K562 (cell line): ENCODE measurements around the gene ZNF165. TPM values are rescaled to one million over a fixed set of nuclear protein-coding genes. Genes with fewer than 3 reads are reported as not detected.
A peak's percentile ranks its signal among the peaks of the same experiment; 100 is the strongest.

Experiments
- BCL6 ChIP-seq: fragments of 250-450 bp; sonication (Bioruptor Pico); IDR thresholded peaks from 2 replicates; pipeline ENCODE4 v1.4.0; 2020
- CBFA2T3 ChIP-seq: fragments of 450-650 bp; IDR thresholded peaks from 2 replicates; pipeline ENCODE4 v1.6.1; 2017
- CC2D1A ChIP-seq: fragments of 450-650 bp; IDR thresholded peaks from 2 replicates; pipeline ENCODE4 v1.6.1; 2017; ENCODE audit warnings: mild to moderate bottlenecking
- DPF2 ChIP-seq: fragments of 450-650 bp; IDR thresholded peaks from 2 replicates; pipeline ENCODE4 v1.6.1; 2016
- FOXJ3 ChIP-seq: sonication (generic); formaldehyde crosslinking; IDR thresholded peaks from 2 replicates; pipeline ENCODE4 v1.4.0; 2020; ENCODE audit warnings: mild to moderate bottlenecking, missing genetic modification reagents
- HMGN3 ChIP-seq: IDR thresholded peaks from 2 replicates; pipeline ENCODE4 v1.6.1; 2011; ENCODE audit warnings: borderline replicate concordance, low read depth, mild to moderate bottlenecking, mixed read lengths, low read length; ENCODE audit not compliant: insufficient read length; ENCODE audit errors: extremely low read depth
- HOMEZ ChIP-seq: fragments of 250-450 bp; sonication (Bioruptor Pico); IDR thresholded peaks from 2 replicates; pipeline ENCODE4 v1.4.0; 2020; ENCODE audit warnings: mild to moderate bottlenecking, moderate library complexity
- ID3 ChIP-seq, 2 experiments: fragments of 250-450 bp in 1 of 2; fragments of 450-650 bp in 1 of 2; sonication (Bioruptor Pico) in 1 of 2; IDR thresholded peaks; 2 replicates each; pipeline versions ENCODE4 v1.6.1 to v1.8.0; 2016 to 2021; ENCODE audit warnings: mild to moderate bottlenecking in 2 of 2, moderate library complexity in 2 of 2, missing compliant biosample characterization in 1 of 2, missing genetic modification characterization in 1 of 2
- ILF3 ChIP-seq: fragments of 450-650 bp; IDR thresholded peaks from 2 replicates; pipeline ENCODE4 v1.6.1; 2018; ENCODE audit warnings: antibody characterized with exemption, mild to moderate bottlenecking, moderate library complexity, borderline replicate concordance
- KHSRP ChIP-seq: fragments of 450-650 bp; IDR thresholded peaks from 2 replicates; pipeline ENCODE4 v1.6.1; 2017
- MCM7 ChIP-seq, 2 experiments: fragments of 450-650 bp; IDR thresholded peaks; 2 replicates each; pipeline ENCODE4 v1.6.1; 2016 to 2018
- MNT ChIP-seq, 2 experiments: fragments of 450-650 bp; conservative IDR thresholded peaks; 2 replicates each; pipeline ENCODE4 v1.6.1; 2017; ENCODE audit warnings: mild to moderate bottlenecking in 2 of 2, moderate library complexity in 2 of 2
- RHOXF2B ChIP-seq: fragments of 250-450 bp; sonication (Bioruptor Pico); conservative IDR thresholded peaks from 2 replicates; pipeline ENCODE4 v1.5.1; 2021
- SAFB ChIP-seq: fragments of 200-400 bp; formaldehyde crosslinking; IDR thresholded peaks from 2 replicates; pipeline ENCODE4 v1.6.1; 2017; ENCODE audit warnings: low read depth, low read length, borderline replicate concordance
- SMARCA4 ChIP-seq: fragments of 450-650 bp; IDR thresholded peaks from 2 replicates; pipeline ENCODE4 v1.6.1; 2016
- SMARCE1 ChIP-seq: fragments of 450-650 bp; IDR thresholded peaks from 2 replicates; pipeline ENCODE4 v1.7.1; 2016; ENCODE audit warnings: mild to moderate bottlenecking
- SRSF7 ChIP-seq: fragments of 200-400 bp; formaldehyde crosslinking; optimal IDR thresholded peaks from 2 replicates; pipeline ENCODE3; 2017; ENCODE audit warnings: mild to moderate bottlenecking, low read depth, low read length
- TARDBP ChIP-seq: fragments of 450-650 bp; IDR thresholded peaks from 2 replicates; pipeline ENCODE4 v1.6.1; 2016
- ZNF197 ChIP-seq: fragments of 200-800 bp; sonication (Bioruptor generic); IDR thresholded peaks from 2 replicates; pipeline ENCODE4 v1.6.1; 2016; ENCODE audit warnings: low read depth, missing genetic modification characterization, missing compliant biosample characterization
- ZNF232 ChIP-seq: sonication (generic); formaldehyde crosslinking; IDR thresholded peaks from 2 replicates; pipeline ENCODE4 v1.8.0; 2022; ENCODE audit warnings: mild to moderate bottlenecking, missing genetic modification reagents
- ZNF239 ChIP-seq: fragments of 250-450 bp; sonication (Bioruptor Pico); IDR thresholded peaks from 2 replicates; pipeline ENCODE4 v1.4.0; 2020; ENCODE audit warnings: mild to moderate bottlenecking
- ZNF512 ChIP-seq: IDR thresholded peaks from 2 replicates; pipeline ENCODE4 v1.6.1; 2016; ENCODE audit warnings: missing genetic modification characterization, missing compliant biosample characterization
- ZNF57 ChIP-seq: fragments of 450-650 bp; formaldehyde crosslinking; IDR thresholded peaks from 2 replicates; pipeline ENCODE4 v1.4.0; 2020; ENCODE audit warnings: mild to moderate bottlenecking, moderate library complexity
- ZNF75A ChIP-seq: fragments of 450-650 bp; formaldehyde crosslinking; IDR thresholded peaks from 2 replicates; pipeline ENCODE4 v1.4.0; 2020; ENCODE audit warnings: mild to moderate bottlenecking
- ZZZ3 ChIP-seq: fragments of 450-650 bp; IDR thresholded peaks from 2 replicates; pipeline ENCODE4 v1.6.1; 2016; ENCODE audit warnings: antibody characterized with exemption, mild to moderate bottlenecking, moderate library complexity
- polyA plus RNA-seq, 8 experiments: library from polyadenylated mRNA; depleted of rRNA in 4 of 8; stranded (reverse) in 5 of 8; unstranded in 3 of 8; fragments of >200 nt; fragmentation: Nextera tagmentation in 2 of 8; fragmentation: Illumina TruSeq in 1 of 8; extraction: Ambion mirVana in 2 of 8; extraction: Trizol in 1 of 8; gene quantifications; 2 replicates each; pipeline versions ENCODE4 v1.2.1 to v1.2.3, GENCODE V29; 2011 to 2014; ENCODE audit warnings: inconsistent platforms in 1 of 8, missing spikeins in 1 of 8
- total RNA-seq, 7 experiments: library from RNA; depleted of rRNA in 6 of 7; stranded (reverse); fragments of >200 nt in 6 of 7; fragmentation: Illumina TruSeq in 2 of 7; extraction: Trizol in 2 of 7; gene quantifications; 2 replicates each; pipeline versions ENCODE4 v1.2.1 to v1.2.3, GENCODE V29; 2011 to 2021; ENCODE audit warnings: low replicate concordance in 1 of 7

ZNF165 gene
- total and polyA plus RNA-seq, 9 of the 15 experiments (the other 6 are each of a cell fraction or from before 2014, with no cell fraction given) = 0.82 to 3.6 (median 1.2) TPM

- TF ChIP-seq ZNF197 (CRISPR knock-in tag) (peak; percentile 87; the same call in 1 of the 2 replicates), SMARCA4 (0 out of 2 replicates have a peak, but pooled peaks have one; percentile 13), TARDBP (peak; percentile 73; the same call in 1 of the 2 replicates), BCL6 (CRISPR knock-in tag) (no peak), DPF2 (no peak; the same call in 1 of the 2 replicates), SAFB (no peak), ZNF57 (CRISPR knock-in tag) (no peak), RHOXF2B (CRISPR knock-in tag) (no peak; the same call in 1 of the 2 replicates), HMGN3 (no peak), SMARCE1 (no peak; the same call in 1 of the 2 replicates), ZNF239 (peak; percentile 77), KHSRP (peak; percentile 97), MNT (conservative IDR thresholded peaks at IDR 0.05) (peak; percentile 90 to 97), HOMEZ (CRISPR knock-in tag) (0 out of 2 replicates have a peak, but pooled peaks have one; percentile 38), CBFA2T3 (no peak), SRSF7 (no peak), ZZZ3 (0 out of 2 replicates have a peak, but pooled peaks have one; percentile 77), MCM7 (IDR thresholded peaks at IDR 0.05) (no peak), ILF3 (no peak), ZNF232 (CRISPR knock-in tag) (no peak), ZNF75A (CRISPR knock-in tag) (0 out of 2 replicates have a peak, but pooled peaks have one; percentile 13), CC2D1A (no peak), ID3 (CRISPR knock-in tag; IDR thresholded peaks at IDR 0.05) (no peak), ID3 (tag; IDR thresholded peaks at IDR 0.05) (peak; percentile 93; the same call in 1 of the 2 replicates), ZNF512 (no peak), FOXJ3 (CRISPR knock-in tag) (no peak)
These were observed 490 bp downstream of the ZNF165 start (continued) for GRCh38 chr6:28080631-28081485.
